HepG2 (cell line): ENCODE data around the gene CASZ1. TPM values are rescaled to one million over a fixed set of nuclear protein-coding genes. Genes with fewer than 3 reads are reported as not detected.

Source experiments
- DBP ChIP-seq: sonication (generic); formaldehyde crosslinking; IDR thresholded peaks from 2 replicates; pipeline ENCODE4 v1.4.0; 2020; ENCODE audit warnings: missing genetic modification reagents; ENCODE audit errors: not compliant biosample characterization
- DZIP1 ChIP-seq: sonication (generic); formaldehyde crosslinking; IDR thresholded peaks from 2 replicates; pipeline ENCODE4 v1.5.0; 2020; ENCODE audit warnings: mild to moderate bottlenecking, missing genetic modification reagents
- ELK4 ChIP-seq: sonication (generic); formaldehyde crosslinking; IDR thresholded peaks from 2 replicates; pipeline ENCODE4 v1.9.0; 2021; ENCODE audit warnings: missing genetic modification reagents, borderline replicate concordance
- KLF13 ChIP-seq: sonication (generic); formaldehyde crosslinking; IDR thresholded peaks from 2 replicates; pipeline ENCODE4 v1.4.0; 2020; ENCODE audit warnings: mild to moderate bottlenecking, missing genetic modification reagents
- MAX ChIP-seq: IDR thresholded peaks from 2 replicates; pipeline ENCODE4 v1.6.1; 2012; ENCODE audit warnings: inconsistent platforms
- NFE2 ChIP-seq: sonication (generic); formaldehyde crosslinking; IDR thresholded peaks from 2 replicates; pipeline ENCODE4 v1.4.0; 2020; ENCODE audit warnings: missing genetic modification reagents
- NFKBIZ ChIP-seq: IDR thresholded peaks from 2 replicates; pipeline ENCODE4 v1.6.1; 2018; ENCODE audit warnings: missing genetic modification reagents, missing compliant biosample characterization
- POLR2AphosphoS5 ChIP-seq: IDR thresholded peaks from 2 replicates; pipeline ENCODE4 v1.6.1; 2012; ENCODE audit warnings: low read depth, low read length
- RBAK ChIP-seq: sonication (generic); formaldehyde crosslinking; IDR thresholded peaks from 2 replicates; pipeline ENCODE4 v1.5.1; 2020; ENCODE audit warnings: mild to moderate bottlenecking, missing genetic modification reagents
- SMARCC2 ChIP-seq: fragments of 450-650 bp; IDR thresholded peaks from 2 replicates; pipeline ENCODE4 v1.6.1; 2017; ENCODE audit warnings: antibody characterized with exemption, mild to moderate bottlenecking
- THYN1 ChIP-seq: sonication (generic); formaldehyde crosslinking; IDR thresholded peaks from 2 replicates; pipeline ENCODE4 v1.8.1; 2023; ENCODE audit warnings: low read depth, mild to moderate bottlenecking, moderate library complexity, missing genetic modification reagents, borderline replicate concordance
- ZBTB39 ChIP-seq: sonication (generic); formaldehyde crosslinking; IDR thresholded peaks from 2 replicates; pipeline ENCODE4 v1.5.0; 2020; ENCODE audit warnings: missing genetic modification reagents
- ZHX2 ChIP-seq, 2 experiments: sonication (generic) in 1 of 2; formaldehyde crosslinking in 1 of 2; IDR thresholded peaks; 2 replicates each; pipeline versions ENCODE4 v1.6.1 to v1.9.0; 2014 to 2022; ENCODE audit warnings: antibody characterized with exemption in 1 of 2, borderline replicate concordance in 1 of 2, inconsistent platforms in 1 of 2, low read depth in 1 of 2, missing genetic modification reagents in 1 of 2
- ZNF576 ChIP-seq: sonication (generic); formaldehyde crosslinking; IDR thresholded peaks from 2 replicates; pipeline ENCODE4 v1.4.0; 2020; ENCODE audit warnings: mild to moderate bottlenecking, missing genetic modification reagents
- polyA plus RNA-seq, 8 experiments: library from polyadenylated mRNA; depleted of rRNA in 3 of 8; stranded (reverse) in 7 of 8; unstranded in 1 of 8; fragments of >200 nt; fragmentation: Illumina TruSeq in 4 of 8; extraction: Trizol in 4 of 8; gene quantifications; 2 replicates each; pipeline versions ENCODE4 v1.2.1 to v1.2.3, GENCODE V29; 2011 to 2016; ENCODE audit warnings: low read depth in 4 of 8, missing spikeins in 1 of 8, mixed read lengths in 1 of 8; ENCODE audit not compliant: insufficient read depth in 1 of 8
- total RNA-seq, 5 experiments: library from RNA; depleted of rRNA; stranded (reverse); fragments of >200 nt; fragmentation: Illumina TruSeq; extraction: Trizol; gene quantifications; 2 replicates each; pipeline ENCODE4 v1.2.3, GENCODE V29; 2016; ENCODE audit warnings: low read depth in 1 of 5

The CASZ1 gene
- total and polyA plus RNA-seq, 2 of the 13 experiments (the other 11 are each of a cell fraction or from before 2014, with no cell fraction given), result 1.9 to 3.7 TPM

GRCh38 chr1:10685808-10686403, 110.5 kb downstream of the CASZ1 start (continued):
- TF ChIP-seq ZHX2 (IDR thresholded peaks at IDR 0.05; ENCODE audit: low read depth) (no peak), ZHX2 (CRISPR knock-in tag; IDR thresholded peaks at IDR 0.05; ENCODE audit: borderline replicate concordance) (no peak), NFKBIZ (CRISPR knock-in tag) (no peak), ZNF576 (CRISPR knock-in tag) (no peak), MAX (peak; percentile 63), ELK4 (no peak), ZBTB39 (peak; percentile 88), THYN1 (CRISPR knock-in tag) (no peak), SMARCC2 (no peak), DZIP1 (no peak), POLR2AphosphoS5 (no peak), NFE2 (CRISPR knock-in tag) (no peak), KLF13 (CRISPR knock-in tag) (no peak), DBP (no peak), RBAK (CRISPR knock-in tag) (no peak)
